Neural cell (in vitro differentiated cells): Measurements from ENCODE around the gene MAGI1. TPM values are rescaled to one million over a fixed set of nuclear protein-coding genes. Genes with fewer than 3 reads are reported as not detected.

Experiments used
- H2AFZ ChIP-seq: fragments of 200-600, 300-800 bp; sonication (generic), shearing (Covaris generic); 2 replicates; pipeline ENCODE4 v1.6.0; 2014; ENCODE audit warnings: low read depth, mild to moderate bottlenecking, antibody characterized with exemption, low read length, moderate library complexity
- H3F3A ChIP-seq: fragments of 200-600 bp; shearing (Covaris generic); 2 replicates; pipeline ENCODE4 v1.6.1; 2016; ENCODE audit warnings: mild to moderate bottlenecking, moderate library complexity, mixed read lengths, antibody characterized with exemption, low read length; ENCODE audit not compliant: insufficient read depth, poor library complexity, severe bottlenecking
- H3K27ac ChIP-seq: fragments of 200-600, 300-800 bp; sonication (generic), shearing (Covaris generic); 2 replicates; pipeline ENCODE4 v1.5.1; 2014; ENCODE audit warnings: mild to moderate bottlenecking, low read length, moderate library complexity
- H3K27me3 ChIP-seq: fragments of 300-800, 200-600 bp; sonication (generic), shearing (Covaris generic); 2 replicates; pipeline ENCODE4 v1.6.0; 2014; ENCODE audit warnings: mild to moderate bottlenecking, low read depth, low read length, moderate library complexity; ENCODE audit not compliant: insufficient read depth
- H3K36me3 ChIP-seq: fragments of 300-800, 200-600 bp; sonication (generic), shearing (Covaris generic); 2 replicates; pipeline ENCODE4 v1.5.1; 2014; ENCODE audit warnings: mild to moderate bottlenecking, antibody characterized with exemption, low read length, moderate library complexity; ENCODE audit not compliant: insufficient read depth
- H3K4me2 ChIP-seq: fragments of 300-800, 200-600 bp; sonication (generic), shearing (Covaris generic); 2 replicates; pipeline ENCODE4 v1.6.0; 2014; ENCODE audit warnings: mild to moderate bottlenecking, low read length
- H3K4me3 ChIP-seq: fragments of 300-800, 200-600 bp; sonication (generic), shearing (Covaris generic); 2 replicates; pipeline ENCODE4 v1.5.1; 2014; ENCODE audit warnings: mild to moderate bottlenecking, low read length, moderate library complexity
- H3K79me2 ChIP-seq: fragments of 200-600 bp; shearing (Covaris generic); replicated peaks from 2 replicates; pipeline ENCODE4 v1.6.0; 2014; ENCODE audit warnings: mild to moderate bottlenecking, low read length, moderate library complexity; ENCODE audit not compliant: insufficient read depth
- H3K9ac ChIP-seq: fragments of 300-800, 200-600 bp; sonication (generic), shearing (Covaris generic); 2 replicates; pipeline ENCODE4 v1.6.1; 2016; ENCODE audit warnings: mild to moderate bottlenecking, low read length, mixed read lengths
- H3K9me2 ChIP-seq: fragments of 200-600 bp; shearing (Covaris generic); 2 replicates; pipeline ENCODE4 v1.6.1; 2016; ENCODE audit warnings: mild to moderate bottlenecking, low read length, mixed read lengths; ENCODE audit not compliant: insufficient read depth
- H3K9me3 ChIP-seq: fragments of 200-600, 300-800 bp; sonication (generic), shearing (Covaris generic); 2 replicates; pipeline ENCODE4 v1.6.1; 2016; ENCODE audit warnings: mild to moderate bottlenecking, mixed run types, low read length, moderate library complexity, mixed read lengths
- H4K20me1 ChIP-seq: fragments of 200-600 bp; shearing (Covaris generic); 2 replicates; pipeline ENCODE4 v1.6.1; 2016; ENCODE audit warnings: mild to moderate bottlenecking, mixed run types; ENCODE audit not compliant: insufficient read depth
- CTCF ChIP-seq: fragments of 450-650 bp; IDR thresholded peaks from 2 replicates; pipeline ENCODE4 v1.5.1; 2014; ENCODE audit warnings: antibody characterized with exemption, mild to moderate bottlenecking, moderate library complexity; ENCODE audit not compliant: poor library complexity, severe bottlenecking
- EP300 ChIP-seq: fragments of 450-650 bp; conservative IDR thresholded peaks from 2 replicates; pipeline ENCODE4 v1.6.1; 2014; ENCODE audit warnings: antibody characterized with exemption, mild to moderate bottlenecking, moderate library complexity; ENCODE audit not compliant: poor library complexity, severe bottlenecking
- POLR2AphosphoS5 ChIP-seq: IDR thresholded peaks from 2 replicates; pipeline ENCODE4 v1.6.1; 2012
- RAD21 ChIP-seq: fragments of 450-650 bp; conservative IDR thresholded peaks from 2 replicates; pipeline ENCODE4 v1.6.1; 2014; ENCODE audit warnings: antibody characterized with exemption, mild to moderate bottlenecking, moderate library complexity
- REST ChIP-seq: IDR thresholded peaks from 2 replicates; pipeline ENCODE4 v1.6.1; 2012; ENCODE audit warnings: borderline replicate concordance
- TAF1 ChIP-seq: IDR thresholded peaks from 2 replicates; pipeline ENCODE4 v1.6.1; 2012; ENCODE audit warnings: low read depth
- polyA plus RNA-seq: library from polyadenylated mRNA; depleted of rRNA; stranded (reverse); fragments of >200 nt; gene quantifications from 2 replicates; pipeline ENCODE4 v1.2.3, GENCODE V29; 2014

MAGI1 gene
- polyA plus RNA-seq, 1 donor from 2014 or later: 44.7 TPM

DNA sequence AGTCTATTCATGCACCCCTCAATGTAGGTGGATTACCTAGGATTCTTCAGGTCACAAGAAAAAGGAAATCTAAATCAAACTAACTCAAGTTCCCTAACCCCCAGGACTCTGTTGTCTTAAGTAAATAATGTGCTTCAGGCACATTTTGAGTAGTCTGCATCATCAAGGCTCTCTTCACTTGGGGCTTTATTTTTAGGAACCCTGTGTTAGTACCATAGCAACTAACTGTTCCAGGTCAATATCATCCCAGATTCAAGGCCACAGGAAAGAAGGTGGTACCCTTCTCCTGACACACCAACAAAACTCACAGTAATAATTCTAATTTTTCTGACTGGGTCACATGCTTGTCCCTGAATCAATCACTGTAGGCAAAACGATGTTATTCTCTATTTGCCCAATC is 218.1 kb downstream of the MAGI1 start:
- H2AFZ ChIP-seq: no peak overlapping the region
- H3K9me2 ChIP-seq: no peaks in the 10 kb centered on the region
- H3K4me2 ChIP-seq: no peak overlapping the region
- no peaks in the 10 kb centered on the region for H3K27me3 ChIP-seq
- H3K36me3 ChIP-seq: no peaks in the 10 kb centered on the region
- no peak overlapping the region for H3K27ac ChIP-seq
- no peak overlapping the region for H3K9ac ChIP-seq
- H3F3A ChIP-seq: no peaks in the 10 kb centered on the region
- TF ChIP-seq RAD21 (no peak), REST (no peak), POLR2AphosphoS5 (no peak)
- H3K9me3 ChIP-seq: no peaks in the 10 kb centered on the region
- no peak overlapping the region for H3K4me3 ChIP-seq
- no peaks in the 10 kb centered on the region for H3K79me2 ChIP-seq
- H4K20me1 ChIP-seq: no peaks in the 10 kb centered on the region

- Histone ChIP-seq H3K27me3 (no peaks in the 10 kb centered on the region), H3K4me2 (no peak overlapping the region), H3K36me3 (no peaks in the 10 kb centered on the region), H3K4me3 (no peak overlapping the region), H3F3A (no peaks in the 10 kb centered on the region), H3K9ac (no peak overlapping the region), H2AFZ (no peak overlapping the region), H3K9me2 (no peaks in the 10 kb centered on the region), H3K79me2 (no peaks in the 10 kb centered on the region), H3K27ac (no peak overlapping the region), H3K9me3 (no peaks in the 10 kb centered on the region), H4K20me1 (no peaks in the 10 kb centered on the region)
- TF ChIP-seq EP300: no peak
- no peak for TF ChIP-seq REST
- no peak for TF ChIP-seq CTCF
- TF ChIP-seq TAF1: no peak
Observed at GRCh38 chr3:65819896-65820295, 218.8 kb downstream of the MAGI1 start.
